H1 (cell line): ENCODE results near the gene SCYGR1. TPM values are rescaled to one million over a fixed set of nuclear protein-coding genes. Genes with fewer than 3 reads are reported as not detected.

Source experiments
- CTCF ChIA-PET: fragments of 300-600 bp; sonication (Branson Sonifier 250); formaldehyde crosslinking; loops from one replicate; lab custom pipeline; 2021; ENCODE audit not compliant: partially characterized antibody; lab: Charles Lee
- POLR2A ChIA-PET: fragments of 300-600 bp; sonication (Branson Sonifier 250); formaldehyde crosslinking; loops from one replicate; lab custom pipeline; 2021; ENCODE audit warnings: inconsistent platforms; ENCODE audit not compliant: partially characterized antibody; lab: Charles Lee
- DNase-seq, 2 experiments: peaks; one replicate each; pipeline versions ENCODE4 v3.0.0 to v3.0.0-alpha.2; 2010 to 2022; ENCODE audit warnings: low spot score in 2 of 2, low read depth in 1 of 2, mixed read lengths in 1 of 2
- FAIRE-seq: peaks from 2 replicates; lab custom pipeline; 2011; peaks lifted over from hg19 to GRCh38; lab: Jason Lieb, UNC
- H2AFZ ChIP-seq: 2 replicates; pipeline ENCODE4 v1.8.1; 2012; ENCODE audit warnings: low read length, inconsistent platforms
- H2AK5ac ChIP-seq: 2 replicates; pipeline ENCODE4 v1.6.1; 2013; ENCODE audit warnings: low read depth, low read length
- H2BK120ac ChIP-seq: replicated peaks from 2 replicates; pipeline ENCODE3; 2013; ENCODE audit warnings: low read depth, low read length, inconsistent platforms
- H2BK12ac ChIP-seq: 2 replicates; pipeline ENCODE4 v1.6.1; 2013; ENCODE audit warnings: low read depth, low read length
- H2BK15ac ChIP-seq: 2 replicates; pipeline ENCODE4 v1.6.1; 2013; ENCODE audit warnings: low read length
- H2BK20ac ChIP-seq: 2 replicates; pipeline ENCODE4 v1.6.1; 2013; ENCODE audit warnings: low read length
- H2BK5ac ChIP-seq: 2 replicates; pipeline ENCODE4 v1.6.1; 2013; ENCODE audit warnings: low read depth, low read length
- H3K14ac ChIP-seq: 2 replicates; pipeline ENCODE4 v1.6.1; 2013; ENCODE audit warnings: inconsistent platforms; ENCODE audit not compliant: insufficient read length
- H3K18ac ChIP-seq: 2 replicates; pipeline ENCODE4 v1.6.1; 2013; ENCODE audit warnings: low read length; ENCODE audit errors: extremely low read depth
- H3K23ac ChIP-seq: 2 replicates; pipeline ENCODE4 v1.6.1; 2013; ENCODE audit warnings: inconsistent platforms; ENCODE audit not compliant: insufficient read length
- H3K23me2 ChIP-seq: 2 replicates; pipeline ENCODE4 v1.6.1; 2013; ENCODE audit warnings: low read depth, low read length
- H3K27ac ChIP-seq: 2 replicates; pipeline ENCODE4 v1.6.1; 2011; ENCODE audit warnings: low read depth, low read length, inconsistent platforms
- H3K27me3 ChIP-seq, 4 experiments: replicated peaks in 1 of 4; 1 replicate in 1 of 4; 2 replicates in 3 of 4; pipeline versions ENCODE4 v1.6.1 to v1.8.1; 2011 to 2013; ENCODE audit warnings: low read length in 3 of 4, mild to moderate bottlenecking in 3 of 4, inconsistent platforms in 2 of 4, mixed read lengths in 2 of 4, moderate library complexity in 1 of 4; ENCODE audit not compliant: control insufficient read depth in 3 of 4, insufficient read depth in 3 of 4; ENCODE audit errors: extremely low read depth in 1 of 4
- H3K36me3 ChIP-seq, 4 experiments: 2 replicates each; pipeline versions ENCODE4 v1.6.1 to v1.8.1; 2011 to 2013; ENCODE audit warnings: mild to moderate bottlenecking in 4 of 4, low read length in 3 of 4, moderate library complexity in 2 of 4, control low read depth in 1 of 4, inconsistent platforms in 1 of 4; ENCODE audit not compliant: insufficient read depth in 4 of 4, control insufficient read depth in 2 of 4
- H3K4ac ChIP-seq: replicated peaks from 2 replicates; pipeline ENCODE3; 2013; ENCODE audit warnings: low read length, low read depth, mixed read lengths, inconsistent platforms; ENCODE audit not compliant: insufficient read length
- H3K4me1 ChIP-seq, 4 experiments: replicated peaks in 1 of 4; 1 replicate in 1 of 4; 2 replicates in 3 of 4; pipeline versions ENCODE4 v1.6.1 to v1.8.1; 2011 to 2013; ENCODE audit warnings: low read length in 3 of 4, inconsistent platforms in 2 of 4, mixed read lengths in 1 of 4; ENCODE audit not compliant: insufficient read depth in 4 of 4, control insufficient read depth in 3 of 4
- H3K4me2 ChIP-seq, 2 experiments: 2 replicates each; pipeline versions ENCODE4 v1.6.1 to v1.8.1; 2011 to 2013; ENCODE audit warnings: low read depth in 2 of 2, low read length in 2 of 2, control low read depth in 1 of 2, inconsistent platforms in 1 of 2, mild to moderate bottlenecking in 1 of 2; ENCODE audit not compliant: insufficient read depth in 1 of 2
- H3K4me3 ChIP-seq, 4 experiments: fragments of 200-600, 300-600 bp in 1 of 4; sonication (generic), shearing (Covaris generic), sonication (Bioruptor Twin) in 1 of 4; 2 replicates each; pipeline versions ENCODE4 v1.5.1 to v1.8.1; 2011 to 2016; ENCODE audit warnings: low read length in 4 of 4, low read depth in 3 of 4, control low read depth in 2 of 4, inconsistent platforms in 2 of 4, mild to moderate bottlenecking in 2 of 4, mixed read lengths in 1 of 4, moderate library complexity in 1 of 4; ENCODE audit not compliant: insufficient read depth in 2 of 4; ENCODE audit errors: extremely low read depth in 1 of 4
- H3K56ac ChIP-seq: replicated peaks from 2 replicates; pipeline ENCODE3; 2013; ENCODE audit warnings: low read depth, mild to moderate bottlenecking, mixed read lengths, low read length, inconsistent platforms; ENCODE audit not compliant: insufficient read length
- H3K79me1 ChIP-seq: 2 replicates; pipeline ENCODE4 v1.6.1; 2013; ENCODE audit warnings: low read depth, low read length, control low read depth
- H3K79me2 ChIP-seq, 2 experiments: 2 replicates each; pipeline versions ENCODE4 v1.6.1 to v1.8.1; 2012 to 2013; ENCODE audit warnings: low read length in 2 of 2, mild to moderate bottlenecking in 2 of 2, inconsistent platforms in 1 of 2; ENCODE audit not compliant: insufficient read depth in 2 of 2, control insufficient read depth in 1 of 2
- H3K9ac ChIP-seq, 4 experiments: replicated peaks in 1 of 4; 1 replicate in 1 of 4; 2 replicates in 3 of 4; pipeline versions ENCODE4 v1.6.1 to v1.8.1; 2011 to 2013; ENCODE audit warnings: low read depth in 3 of 4, low read length in 3 of 4, control low read depth in 2 of 4, mild to moderate bottlenecking in 2 of 4, moderate library complexity in 2 of 4, inconsistent platforms in 1 of 4; ENCODE audit errors: extremely low read depth in 1 of 4
- H3K9me3 ChIP-seq, 2 experiments: 2 replicates each; pipeline versions ENCODE4 v1.6.1 to v1.8.1; 2012 to 2013; ENCODE audit warnings: mild to moderate bottlenecking in 2 of 2, moderate library complexity in 2 of 2, control low read depth in 1 of 2, inconsistent platforms in 1 of 2, low read depth in 1 of 2, low read length in 1 of 2, mixed read lengths in 1 of 2; ENCODE audit not compliant: insufficient read depth in 2 of 2
- H4K20me1 ChIP-seq, 2 experiments: replicated peaks in 1 of 2; 2 replicates each; pipeline versions ENCODE3 to v1.8.1; 2011 to 2013; ENCODE audit warnings: inconsistent platforms in 2 of 2, low read length in 2 of 2, mild to moderate bottlenecking in 1 of 2; ENCODE audit not compliant: insufficient read depth in 2 of 2, control insufficient read depth in 1 of 2
- H4K5ac ChIP-seq: 2 replicates; pipeline ENCODE4 v1.6.1; 2013; ENCODE audit warnings: low read length, low read depth, mixed read lengths, inconsistent platforms; ENCODE audit not compliant: insufficient read length
- H4K8ac ChIP-seq: 2 replicates; pipeline ENCODE4 v1.8.0; 2013; ENCODE audit warnings: mild to moderate bottlenecking, moderate library complexity, low read length, inconsistent platforms; ENCODE audit not compliant: insufficient read depth; ENCODE audit errors: extremely low read depth
- H4K91ac ChIP-seq: replicated peaks from 2 replicates; pipeline ENCODE3; 2013; ENCODE audit warnings: low read length, mixed read lengths, inconsistent platforms; ENCODE audit not compliant: insufficient read length
- ASH2L ChIP-seq: fragments of 200-600, 300-600 bp; sonication (generic); IDR thresholded peaks from one replicate; pipeline ENCODE4 v1.7.1; 2017; ENCODE audit warnings: low read length
- BRCA1 ChIP-seq: IDR thresholded peaks from 2 replicates; pipeline ENCODE4 v1.6.1; 2012; ENCODE audit warnings: low read depth, low read length, improper control_type of control experiment
- CHD1 ChIP-seq: IDR thresholded peaks from 2 replicates; pipeline ENCODE4 v1.6.1; 2012; ENCODE audit warnings: low read depth, low read length, improper control_type of control experiment
- EGR1 ChIP-seq: IDR thresholded peaks from 2 replicates; pipeline ENCODE4 v1.6.1; 2011; ENCODE audit warnings: low read depth, low read length, borderline replicate concordance
- KDM1A ChIP-seq: fragments of 200-600, 300-600 bp; sonication (generic); IDR thresholded peaks from 2 replicates; pipeline ENCODE4 v1.7.1; 2016; ENCODE audit warnings: mild to moderate bottlenecking, low read length, borderline replicate concordance
- MAX ChIP-seq: IDR thresholded peaks from 2 replicates; pipeline ENCODE4 v1.6.1; 2012; ENCODE audit warnings: inconsistent platforms
- NANOG ChIP-seq: IDR thresholded peaks from 2 replicates; pipeline ENCODE4 v1.6.1; 2011; ENCODE audit warnings: low read length, low read depth, mild to moderate bottlenecking, inconsistent platforms; ENCODE audit not compliant: insufficient read depth, poor library complexity, severe bottlenecking
- POLR2AphosphoS5 ChIP-seq: IDR thresholded peaks from 2 replicates; pipeline ENCODE4 v1.6.1; 2011; ENCODE audit warnings: low read depth, low read length
- POU5F1 ChIP-seq: IDR thresholded peaks from 2 replicates; pipeline ENCODE4 v1.6.1; 2011; ENCODE audit warnings: low read depth, mild to moderate bottlenecking, low read length, moderate library complexity
- WGBS, 2 experiments: shearing (Covaris generic) in 1 of 2; methylation state at CpG; one replicate each; pipeline versions ENCODE4 v1.1.6 to v1.1.7; 2013 to 2015; ENCODE audit warnings: low lambda C conversion rate in 2 of 2, mixed read lengths in 2 of 2, inconsistent platforms in 1 of 2, low coverage in 1 of 2, missing lambda C conversion rate in 1 of 2; ENCODE audit not compliant: insufficient replicate concordance in 2 of 2, insufficient coverage in 1 of 2, insufficient read length in 1 of 2; ENCODE audit errors: extremely low coverage in 1 of 2, missing lambda C conversion rate in 1 of 2; 5-methylcytosine and 5-hydroxymethylcytosine counted together
- polyA plus RNA-seq, 7 experiments: library from polyadenylated mRNA; depleted of rRNA in 3 of 7; stranded (reverse) in 5 of 7; unstranded in 2 of 7; fragments of >200 nt in 5 of 7; fragments of 200-250 nt in 2 of 7; gene quantifications; 1 replicate in 5 of 7; 2 replicates in 1 of 7; 4 replicates in 1 of 7; pipeline versions ENCODE4 v1.2.1 to v1.2.3, GENCODE V29; 2011 to 2013; ENCODE audit warnings: missing spikeins in 2 of 7, mixed read lengths in 2 of 7
- total RNA-seq: library from RNA; stranded (reverse); fragmentation: NEBNext Ultra II Directional; extraction: Animal tissue kit (Norgen Biotek cat#: 25700); gene quantifications from 2 replicates; pipeline ENCODE4 v1.2.1, GENCODE V29; 2021

Gene SCYGR1
- total and polyA plus RNA-seq, 2 of the 8 experiments (the other 6 are each of a cell fraction or from before 2014, with no cell fraction given), result not detected

- Histone ChIP-seq H3K18ac (no peak overlapping the region), H4K20me1 (no peaks in the 10 kb centered on the region), H3K9ac (no peak overlapping the region), H4K91ac (no peak overlapping the region), H2BK120ac (no peak overlapping the region), H3K4me2 (no peak overlapping the region), H2BK20ac (no peak overlapping the region), H3K27me3 (peaks cover 0 to 2% (median 0%) of the 10 kb centered on the region in 4 experiments; a peak in 1 of 7 replicates), H4K8ac (no peak overlapping the region), H2BK15ac (no peak overlapping the region), H3K4ac (no peak overlapping the region), H3K79me2 (no peaks in the 10 kb centered on the region), H3K56ac (no peak overlapping the region), H2BK5ac (no peak overlapping the region), H3K23me2 (peaks cover 2% of the 10 kb centered on the region; the same call in 1 of the 2 replicates), H3K27ac (no peak overlapping the region), H2BK12ac (no peak overlapping the region), H3K4me3 (no peak overlapping the region), H3K23ac (no peak overlapping the region), H3K36me3 (no peaks in the 10 kb centered on the region), H3K79me1 (no peaks in the 10 kb centered on the region), H3K4me1 (peaks cover 0 to 6% (median 0%) of the 10 kb centered on the region in 4 experiments; a peak in 1 of 7 replicates), H2AK5ac (no peak overlapping the region), H4K5ac (no peak overlapping the region), H2AFZ (no peak overlapping the region), H3K14ac (no peak overlapping the region), H3K9me3 (no peaks in the 10 kb centered on the region)
- TF ChIP-seq POU5F1 (no peak), NANOG (no peak), BRCA1 (no peak), EGR1 (no peak), ASH2L (no peak), KDM1A (no peak), POLR2AphosphoS5 (no peak), MAX (no peak), CHD1 (no peak)
- POLR2A ChIA-PET, result no interaction called here
- FAIRE-seq (no peak), DNase-seq (no peak)
- CTCF ChIA-PET, result interaction anchor here (4.7 kb wide), 1 partner anchor 13 kb away, joined by 24 read pairs; the partner anchor contains the start of gene SCYGR1
- WGBS, 2 experiments, result 96% methylated on average over 6 of the region's 6 CpGs; no CpG with 5 or more reads in 1 of the 2 experiments
Observed at GRCh38 chr2:227374158-227374557, 13.6 kb downstream of the SCYGR1 start.
